ENCODE results near the gene KLK3. TPM values are rescaled to one million over a fixed set of nuclear protein-coding genes. Genes with fewer than 3 reads are reported as not detected.

KLK3 gene
- total RNA-seq, 2 experiments from 2014 or later, result not detected

- DNase-seq, result no peak
- H3K36me3 ChIP-seq (ENCODE audit: insufficient read depth, low read length), result no peaks in the 10 kb centered on the region
- no peaks in the 10 kb centered on the region for H3K4me1 ChIP-seq (ENCODE audit: insufficient read depth, low read length)
- CTCF ChIA-PET, result no interaction called here
- H3K36me3 Mint-ChIP-seq (ENCODE audit: low read depth), result no peaks in the 10 kb centered on the region
- H3K4me1 Mint-ChIP-seq (ENCODE audit: low read depth), result no peaks in the 10 kb centered on the region
- peaks cover 4 to 14% of the 10 kb centered on the region in 2 experiments for H3K27me3 ChIP-seq (ENCODE audit: control insufficient read depth in 1 of 2, insufficient read depth in 2 of 2, low read length in 2 of 2)
- no peak for TF ChIP-seq CTCF (IDR thresholded peaks at IDR 0.05)
- no peak overlapping the region for H3K4me3 ChIP-seq (ENCODE audit: low read length)
- H3K9me3 Mint-ChIP-seq, result no peaks in the 10 kb centered on the region
- peaks cover 64% of the 10 kb centered on the region for H3K27me3 Mint-ChIP-seq
- H3K27ac ChIP-seq (ENCODE audit: low read depth in 1 of 2, low read length in 2 of 2), result no peak overlapping the region
- no peak overlapping the region for H3K27ac Mint-ChIP-seq
- ATAC-seq (ENCODE audit: poor library complexity), result no peak
- POLR2A ChIA-PET, result no interaction called here
- H3K9me3 ChIP-seq (ENCODE audit: control insufficient read depth in 1 of 2, insufficient read depth in 1 of 2, low read length in 2 of 2), result peaks cover 0 to 9% of the 10 kb centered on the region in 2 experiments
- intact Hi-C loops (cut with DNase I, micrococcal nuclease), result no loop called here
- no peak overlapping the region for H3K4me3 Mint-ChIP-seq
These were observed 28.0 kb upstream of the KLK3 start for GRCh38 chr19:50826492-50827240.

- peaks cover 2 to 13% of the 10 kb centered on the region in 2 experiments for H3K27me3 ChIP-seq (ENCODE audit: control insufficient read depth in 1 of 2, insufficient read depth in 2 of 2, low read length in 2 of 2)
- Mint-ChIP-seq H3K27ac (no peak overlapping the region), H3K4me1 (ENCODE audit: low read depth) (no peaks in the 10 kb centered on the region), H3K36me3 (ENCODE audit: low read depth) (no peaks in the 10 kb centered on the region), H3K9me3 (no peaks in the 10 kb centered on the region), H3K4me3 (no peak overlapping the region), H3K27me3 (peaks cover 61% of the 10 kb centered on the region)
- H3K4me3 ChIP-seq (ENCODE audit: low read length), result no peak overlapping the region
- no peak for ATAC-seq (ENCODE audit: poor library complexity)
- no peaks in the 10 kb centered on the region for H3K36me3 ChIP-seq (ENCODE audit: insufficient read depth, low read length)
- POLR2A ChIA-PET, result no interaction called here
- TF ChIP-seq CTCF (IDR thresholded peaks at IDR 0.05), result no peak
- CTCF ChIA-PET, result no interaction called here
- no peak for DNase-seq
- H3K27ac ChIP-seq (ENCODE audit: low read depth in 1 of 2, low read length in 2 of 2), result no peak overlapping the region
- H3K4me1 ChIP-seq (ENCODE audit: insufficient read depth, low read length), result no peaks in the 10 kb centered on the region
- H3K9me3 ChIP-seq (ENCODE audit: control insufficient read depth in 1 of 2, insufficient read depth in 1 of 2, low read length in 2 of 2), result peaks cover 0 to 8% of the 10 kb centered on the region in 2 experiments
- intact Hi-C loops (cut with DNase I, micrococcal nuclease), result no loop called here
These were observed 27.2 kb upstream of the KLK3 start for GRCh38 chr19:50827476-50827875.

GRCh38 chr19:50829801-50830200, 24.9 kb upstream of the KLK3 start:
- no peak overlapping the region for H3K4me3 ChIP-seq (ENCODE audit: low read length)
- intact Hi-C loops (cut with DNase I, micrococcal nuclease), result no loop called here
- no peaks in the 10 kb centered on the region for H3K9me3 Mint-ChIP-seq
- H3K36me3 Mint-ChIP-seq (ENCODE audit: low read depth), result no peaks in the 10 kb centered on the region
- H3K27ac Mint-ChIP-seq, result no peak overlapping the region
- H3K4me3 Mint-ChIP-seq, result no peak overlapping the region
- DNase-seq (no peak), ATAC-seq (ENCODE audit: poor library complexity) (no peak)
- CTCF ChIA-PET, result no interaction called here
- H3K36me3 ChIP-seq (ENCODE audit: insufficient read depth, low read length), result no peaks in the 10 kb centered on the region
- H3K9me3 ChIP-seq (ENCODE audit: control insufficient read depth in 1 of 2, insufficient read depth in 1 of 2, low read length in 2 of 2), result peaks cover 0 to 8% of the 10 kb centered on the region in 2 experiments
- H3K4me1 Mint-ChIP-seq (ENCODE audit: low read depth), result no peaks in the 10 kb centered on the region
- TF ChIP-seq CTCF (IDR thresholded peaks at IDR 0.05), result no peak
- no peak overlapping the region for H3K27ac ChIP-seq (ENCODE audit: low read depth in 1 of 2, low read length in 2 of 2)
- H3K4me1 ChIP-seq (ENCODE audit: insufficient read depth, low read length), result peaks cover under 1% of the 10 kb centered on the region
- POLR2A ChIA-PET, result no interaction called here
- peaks cover 64% of the 10 kb centered on the region for H3K27me3 Mint-ChIP-seq
- H3K27me3 ChIP-seq (ENCODE audit: control insufficient read depth in 1 of 2, insufficient read depth in 2 of 2, low read length in 2 of 2), result peaks cover 13 to 18% of the 10 kb centered on the region in 2 experiments

Data from CD4-positive, alpha-beta T cell (primary cell).